Dendritic cell treated with granulocyte-macrophage colony-stimulating factor and Interleukin-4, amounts not matched to agents 40 ng/mL and 50 ng/mL, for 4 days (primary cell): ENCODE measurements around the gene NOTCH4.
"Not testable (repeated sequence)": the region's sequence is repeated elsewhere in the genome, so short reads cannot be mapped to it uniquely, and the experiment has no call there.

Experiments used
- H3K27ac Mint-ChIP-seq: one replicate; pipeline ENCODE4 v1.8.0; 2022; ENCODE audit warnings: mild to moderate bottlenecking, mixed read lengths
- H3K27me3 Mint-ChIP-seq: one replicate; pipeline ENCODE4 v1.8.0; 2022; ENCODE audit warnings: mild to moderate bottlenecking, mixed read lengths
- H3K36me3 Mint-ChIP-seq: one replicate; pipeline ENCODE4 v1.8.0; 2022; ENCODE audit warnings: low read depth, mixed read lengths
- H3K4me1 Mint-ChIP-seq: one replicate; pipeline ENCODE4 v1.8.0; 2022; ENCODE audit warnings: low read depth, mixed read lengths
- H3K4me3 Mint-ChIP-seq: one replicate; pipeline ENCODE4 v1.8.0; 2022; ENCODE audit warnings: mild to moderate bottlenecking, moderate library complexity, mixed read lengths
- H3K9me3 Mint-ChIP-seq: one replicate; pipeline ENCODE4 v1.8.0; 2022; ENCODE audit warnings: mixed read lengths
- intact Hi-C: fragments of 100-400 bp; cut with micrococcal nuclease; formaldehyde crosslinking; loops from one replicate; pipeline ENCODE4 v1.15.0; 2022

NOTCH4 gene

GRCh38 chr6:32194825-32195651 lies 28.8 kb downstream of the NOTCH4 start:
- Mint-ChIP-seq H3K9me3 (no peaks in the 10 kb centered on the region), H3K27me3 (no peaks in the 10 kb centered on the region), H3K27ac (peak overlapping the region; percentile 99), H3K4me1 (peaks cover 64% of the 10 kb centered on the region), H3K4me3 (peak overlapping the region; percentile 94), H3K36me3 (peaks cover 40% of the 10 kb centered on the region)
- intact Hi-C loops: loop anchor here (1.0 to 2.0 kb wide), 2 partner anchors 17 to 76 kb away; partner anchors contain the start of gene RNF5

- no peak overlapping the region for H3K4me3 Mint-ChIP-seq
- H3K36me3 Mint-ChIP-seq: peaks cover 43% of the 10 kb centered on the region
- intact Hi-C loops: loop anchor here (2.0 kb wide), 1 partner anchor 76 kb away; no protein-coding TSS in a partner anchor
- no peaks in the 10 kb centered on the region for H3K9me3 Mint-ChIP-seq
- peak overlapping the region; percentile 99 for H3K27ac Mint-ChIP-seq
- H3K4me1 Mint-ChIP-seq: peaks cover 64% of the 10 kb centered on the region
- H3K27me3 Mint-ChIP-seq: no peaks in the 10 kb centered on the region
Measured at GRCh38 chr6:32194388-32194787, 29.5 kb downstream of the NOTCH4 start.

GRCh38 chr6:32193096-32193495 lies 30.8 kb downstream of the NOTCH4 start:
- intact Hi-C loops, H3K27me3 Mint-ChIP-seq, H3K9me3 Mint-ChIP-seq: not testable (repeated sequence)
- Mint-ChIP-seq H3K27ac (peak overlapping the region; percentile 93), H3K4me3 (peak overlapping the region; percentile 94), H3K4me1 (peaks cover 76% of the 10 kb centered on the region), H3K36me3 (peaks cover 56% of the 10 kb centered on the region)

GRCh38 chr6:32192608-32193039 lies 31.2 kb downstream of the NOTCH4 start, which contains the start of gene GPSM3:
Gene GPSM3 (minus strand): TSS chr6:32192643. CDS start chr6:32192513, 130 bp downstream.
- H3K4me3 Mint-ChIP-seq: peak within 1 kb of the TSS; percentile 94
- H3K27me3 Mint-ChIP-seq: no peaks in the 10 kb centered on the region
- peaks cover 80% of the 10 kb centered on the region for H3K4me1 Mint-ChIP-seq
- H3K36me3 Mint-ChIP-seq: peaks cover 60% of the 10 kb centered on the region
- no peaks in the 10 kb centered on the region for H3K9me3 Mint-ChIP-seq
- intact Hi-C loops: no loop called here
- peak within 1 kb of the TSS; percentile 93 for H3K27ac Mint-ChIP-seq

GRCh38 chr6:32191696-32192607 lies 31.9 kb downstream of the NOTCH4 start:
- no peaks in the 10 kb centered on the region for H3K27me3 Mint-ChIP-seq
- intact Hi-C loops: no loop called here
- H3K4me1 Mint-ChIP-seq: peaks cover 80% of the 10 kb centered on the region
- peaks cover 64% of the 10 kb centered on the region for H3K36me3 Mint-ChIP-seq
- peak overlapping the region; percentile 93 for H3K27ac Mint-ChIP-seq
- H3K4me3 Mint-ChIP-seq: peak overlapping the region; percentile 94
- H3K9me3 Mint-ChIP-seq: no peaks in the 10 kb centered on the region

- Mint-ChIP-seq H3K27me3 (no peaks in the 10 kb centered on the region), H3K4me1 (peaks cover 80% of the 10 kb centered on the region), H3K4me3 (peak overlapping the region; percentile 94), H3K9me3 (no peaks in the 10 kb centered on the region), H3K27ac (peak overlapping the region; percentile 93), H3K36me3 (peaks cover 65% of the 10 kb centered on the region)
- intact Hi-C loops: no loop called here
Measured at GRCh38 chr6:32190911-32191677, 32.8 kb downstream of the NOTCH4 start.

- H3K4me1 Mint-ChIP-seq: peaks cover 83% of the 10 kb centered on the region
- peaks cover 71% of the 10 kb centered on the region for H3K36me3 Mint-ChIP-seq
- peak within 1 kb of the TSS; percentile 95 for H3K4me3 Mint-ChIP-seq
- peak within 1 kb of the TSS; percentile 93 for H3K27ac Mint-ChIP-seq
- H3K27me3 Mint-ChIP-seq: no peaks in the 10 kb centered on the region
- H3K9me3 Mint-ChIP-seq: no peaks in the 10 kb centered on the region
- intact Hi-C loops: no loop called here
Measured at GRCh38 chr6:32190054-32190851, 33.6 kb downstream of the NOTCH4 start, which contains the start of gene PBX2. Gene PBX2 (minus strand): TSS chr6:32190202. CDS start chr6:32189915, 287 bp downstream.

GRCh38 chr6:32189742-32190053 lies 34.2 kb downstream of the NOTCH4 start:
- H3K4me1 Mint-ChIP-seq: peaks cover 78% of the 10 kb centered on the region
- H3K27ac Mint-ChIP-seq: peak overlapping the region; percentile 93
- no peaks in the 10 kb centered on the region for H3K27me3 Mint-ChIP-seq
- H3K4me3 Mint-ChIP-seq: peak overlapping the region; percentile 95
- no peaks in the 10 kb centered on the region for H3K9me3 Mint-ChIP-seq
- intact Hi-C loops: no loop called here
- H3K36me3 Mint-ChIP-seq: peaks cover 72% of the 10 kb centered on the region

GRCh38 chr6:32189069-32189741 lies 34.7 kb downstream of the NOTCH4 start:
- Mint-ChIP-seq H3K9me3 (no peaks in the 10 kb centered on the region), H3K4me1 (peaks cover 76% of the 10 kb centered on the region), H3K36me3 (peaks cover 74% of the 10 kb centered on the region), H3K27ac (peak overlapping the region; percentile 93), H3K27me3 (no peaks in the 10 kb centered on the region), H3K4me3 (peak overlapping the region; percentile 95)
- intact Hi-C loops: no loop called here

GRCh38 chr6:32188381-32189068 lies 35.3 kb downstream of the NOTCH4 start:
- H3K9me3 Mint-ChIP-seq: no peaks in the 10 kb centered on the region
- peak overlapping the region; percentile 95 for H3K4me3 Mint-ChIP-seq
- H3K27me3 Mint-ChIP-seq: no peaks in the 10 kb centered on the region
- intact Hi-C loops: no loop called here
- peaks cover 81% of the 10 kb centered on the region for H3K36me3 Mint-ChIP-seq
- peaks cover 71% of the 10 kb centered on the region for H3K4me1 Mint-ChIP-seq
- H3K27ac Mint-ChIP-seq: peak overlapping the region; percentile 93

- intact Hi-C loops: not testable (repeated sequence)
Measured at GRCh38 chr6:32187725-32188380, 36.0 kb downstream of the NOTCH4 start.

More at GRCh38 chr6:32187725-32188380, 36.0 kb downstream of the NOTCH4 start:
- peak overlapping the region; percentile 95 for H3K4me3 Mint-ChIP-seq
- H3K9me3 Mint-ChIP-seq, H3K27me3 Mint-ChIP-seq: not testable (repeated sequence)
- peak overlapping the region; percentile 93 for H3K27ac Mint-ChIP-seq
- H3K36me3 Mint-ChIP-seq: peaks cover 88% of the 10 kb centered on the region
- peaks cover 69% of the 10 kb centered on the region for H3K4me1 Mint-ChIP-seq
